Ovary (tissue), 9 donors: ENCODE results near the gene ATP2C2. TPM values are rescaled to one million over a fixed set of nuclear protein-coding genes. Genes with fewer than 3 reads are reported as not detected.
"Not testable (repeated sequence)": the region's sequence is repeated elsewhere in the genome, so short reads cannot be mapped to it uniquely, and the experiment has no call there.

Experiments used
- DNase-seq, 5 donors: peaks; one replicate each; pipeline ENCODE4 v3.0.0-alpha.2; 2019 to 2020
- H3K27ac ChIP-seq, 2 donors: fragments of 200-600 bp; one replicate each; pipeline versions ENCODE4 v1.5.1 to v1.8.0; 2019 to 2022
- H3K27me3 ChIP-seq: fragments of 200-600 bp; one replicate; pipeline ENCODE4 v1.8.0; 2022
- H3K36me3 ChIP-seq: fragments of 200-600 bp; sonication (generic); one replicate; pipeline ENCODE4 v1.5.1; 2019
- H3K4me1 ChIP-seq: one replicate; pipeline ENCODE4 v1.8.1; 2013; ENCODE audit warnings: mild to moderate bottlenecking, moderate library complexity; ENCODE audit not compliant: insufficient read depth
- H3K4me3 ChIP-seq: fragments of 200-600 bp; sonication (generic); one replicate; pipeline ENCODE4 v1.5.1; 2017
- H3K9me3 ChIP-seq, 2 donors: fragments of 200-600 bp in 1 of 2; sonication (generic) in 1 of 2; one replicate each; pipeline versions ENCODE4 v1.5.1 to v1.8.1; 2013 to 2019; ENCODE audit warnings: mild to moderate bottlenecking in 1 of 2, moderate library complexity in 1 of 2
- CTCF ChIP-seq, 3 donors: fragments of 450-650 bp in 2 of 3; fragments of 200-600 bp in 1 of 3; IDR thresholded peaks; one replicate each; pipeline versions ENCODE4 v1.5.1 to v1.8.0; 2016 to 2022; ENCODE audit warnings: antibody characterized with exemption in 3 of 3, mild to moderate bottlenecking in 1 of 3
- EP300 ChIP-seq: sonication (generic); formaldehyde crosslinking; IDR thresholded peaks from one replicate; pipeline ENCODE4 v1.6.1; 2017; ENCODE audit warnings: antibody characterized with exemption
- POLR2A ChIP-seq: fragments of 450-650 bp; IDR thresholded peaks from one replicate; pipeline ENCODE4 v1.6.1; 2017; ENCODE audit warnings: antibody characterized with exemption, mild to moderate bottlenecking, moderate library complexity
- WGBS, 3 donors: extraction: QIAGEN DNeasy Blood & Tissue Kit in 1 of 3; methylation state at CpG; one replicate each; pipeline versions ENCODE4 v1.1.5 to v1.1.7; 2013 to 2017; 5-methylcytosine and 5-hydroxymethylcytosine counted together
- intact Hi-C, 4 donors: fragments of 100-400 bp; cut with DNase I; formaldehyde crosslinking; loops; one replicate each; pipeline versions ENCODE4 v1.11.0 to v1.15.1; 2022 to 2023
- polyA plus RNA-seq, 2 donors: library from polyadenylated mRNA; stranded (reverse); fragments of 200-250 nt in 1 of 2; fragments of 350-450 nt in 1 of 2; fragmentation: Illumina TruSeq in 1 of 2; extraction: RNeasy Lipid Tissue Mini Kit (QIAGEN cat#74804) in 1 of 2; gene quantifications; one replicate each; pipeline ENCODE4 v1.2.3, GENCODE V29; 2013 to 2014
- total RNA-seq, 7 donors: library from RNA; depleted of rRNA in 2 of 7; stranded (reverse); fragments of >200 nt in 2 of 7; fragmentation: NEBNext Ultra II Directional in 3 of 7; extraction: Animal tissue kit (Norgen Biotek cat#: 25700) in 3 of 7; gene quantifications; one replicate each; pipeline versions ENCODE4 v1.1.0 to v1.2.4, GENCODE V29; 2016 to 2023
- donor health status: DM: no; HTN: no; CAD: no; lungs with moderate emphysema.
- donor health status: DM: no; HTN: no; CAD: no.
- donor health status: Bipolar disorder and iron deficiency.
- donor health status: DM: yes; HTN: yes; CAD: no.
- donor health status: DM: no; HTN: no; CAD: no.
- donor health status: DM: yes; HTN: yes; CAD: no.

The ATP2C2 gene
- total and polyA plus RNA-seq, 9 donors: 0.10 to 8.5 (median 1.3) TPM; not detected in 3

- no peaks in the 10 kb centered on the region for H3K9me3 ChIP-seq
- intact Hi-C loops: no loop called here
- no peaks in the 10 kb centered on the region for H3K4me1 ChIP-seq
- no peak overlapping the region for H3K4me3 ChIP-seq
- H3K27ac ChIP-seq: no peak overlapping the region
- 86 to 91% (median 88%) methylated on average over 17 of the region's 17 CpGs for WGBS, 3 donors
- H3K36me3 ChIP-seq: no peaks in the 10 kb centered on the region
- no peak for TF ChIP-seq CTCF (IDR thresholded peaks at IDR 0.05)
- TF ChIP-seq EP300: no peak
- TF ChIP-seq POLR2A: no peak
- DNase-seq: no peak
- no peaks in the 10 kb centered on the region for H3K27me3 ChIP-seq
These were observed 36.1 kb upstream of the ATP2C2 start for GRCh38 chr16:84331998-84332780.

GRCh38 chr16:84332975-84333684, 35.2 kb upstream of the ATP2C2 start:
- no peak for DNase-seq
- no peak overlapping the region for H3K27ac ChIP-seq
- TF ChIP-seq EP300 (no peak), CTCF (IDR thresholded peaks at IDR 0.05) (no peak), POLR2A (no peak)

GRCh38 chr16:84334058-84334457, 34.3 kb upstream of the ATP2C2 start:
- no peaks in the 10 kb centered on the region for H3K27me3 ChIP-seq
- no peak overlapping the region for H3K27ac ChIP-seq
- H3K9me3 ChIP-seq: no peaks in the 10 kb centered on the region
- TF ChIP-seq CTCF (IDR thresholded peaks at IDR 0.05) (no peak), EP300 (no peak), POLR2A (no peak)
- no peaks in the 10 kb centered on the region for H3K4me1 ChIP-seq
- WGBS, 3 donors: 87 to 93% (median 92%) methylated on average over 3 of the region's 3 CpGs
- intact Hi-C loops: no loop called here
- H3K36me3 ChIP-seq: no peaks in the 10 kb centered on the region
- no peak overlapping the region for H3K4me3 ChIP-seq
- DNase-seq: no peak

More at GRCh38 chr16:84332975-84333684, 35.2 kb upstream of the ATP2C2 start:
- no peaks in the 10 kb centered on the region for H3K9me3 ChIP-seq
- no peak overlapping the region for H3K4me3 ChIP-seq
- H3K36me3 ChIP-seq: no peaks in the 10 kb centered on the region
- WGBS, 3 donors: 80 to 89% (median 84%) methylated on average over 10 of the region's 10 CpGs
- H3K4me1 ChIP-seq: no peaks in the 10 kb centered on the region
- intact Hi-C loops: no loop called here
- no peaks in the 10 kb centered on the region for H3K27me3 ChIP-seq

GRCh38 chr16:84334482-84334881, 33.9 kb upstream of the ATP2C2 start:
- Histone ChIP-seq H3K27ac (no peak overlapping the region), H3K27me3 (no peaks in the 10 kb centered on the region), H3K36me3 (no peaks in the 10 kb centered on the region), H3K9me3 (no peaks in the 10 kb centered on the region), H3K4me1 (no peaks in the 10 kb centered on the region), H3K4me3 (no peak overlapping the region)
- DNase-seq: no peak
- TF ChIP-seq EP300: no peak
- no peak for TF ChIP-seq POLR2A
- no peak for TF ChIP-seq CTCF (IDR thresholded peaks at IDR 0.05)
- 89 to 95% (median 89%) methylated on average over 1 of the region's 1 CpG for WGBS, 3 donors
- intact Hi-C loops: no loop called here

GRCh38 chr16:84337236-84337635, 31.1 kb upstream of the ATP2C2 start:
- H3K36me3 ChIP-seq, DNase-seq, intact Hi-C loops, H3K9me3 ChIP-seq, H3K4me3 ChIP-seq, H3K4me1 ChIP-seq, H3K27me3 ChIP-seq, H3K27ac ChIP-seq: not testable (repeated sequence)
